Measurements from ENCODE around the gene VRK2. TPM values are rescaled to one million over a fixed set of nuclear protein-coding genes. Genes with fewer than 3 reads are reported as not detected.

The VRK2 gene
- total RNA-seq, 1 experiment from 2014 or later: 42.8 TPM

DNA sequence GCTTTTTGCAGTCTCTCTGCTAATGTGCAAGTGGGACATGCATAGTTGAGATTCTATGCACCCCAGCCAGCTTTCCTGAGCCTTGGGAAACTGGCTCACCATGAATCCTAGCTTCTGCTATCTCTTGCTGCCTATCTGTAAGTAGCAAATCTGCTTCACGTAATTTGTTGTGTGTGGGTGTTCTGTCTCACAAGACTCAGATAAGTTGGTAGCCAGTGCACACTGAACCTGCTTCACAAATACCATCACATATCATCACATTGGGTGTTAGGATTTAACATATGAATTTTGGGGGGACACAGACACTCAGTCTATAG is 13.9 kb upstream of the VRK2 start:
- Histone ChIP-seq H3K79me2 (ENCODE audit: low read depth) (no peaks in the 10 kb centered on the region), H2AFZ (no peak overlapping the region), H3K4me1 (replicated peaks; ENCODE audit: insufficient read depth) (no peaks in the 10 kb centered on the region), H3K36me3 (ENCODE audit: low read depth) (no peaks in the 10 kb centered on the region), H3K4me2 (no peak overlapping the region), H3K9me3 (ENCODE audit: insufficient read depth, low read depth) (0 out of 2 replicates have a peak, but pooled peaks cover 4% of the 10 kb centered on the region), H3K4me3 (no peak overlapping the region), H3K27me3 (ENCODE audit: insufficient read depth, low read depth) (no peaks in the 10 kb centered on the region), H3K27ac (no peak overlapping the region), H3F3A (ENCODE audit: insufficient read depth, low read depth) (no peaks in the 10 kb centered on the region), H4K20me1 (ENCODE audit: insufficient read depth) (no peaks in the 10 kb centered on the region), H3K9me2 (ENCODE audit: insufficient read depth) (no peaks in the 10 kb centered on the region)
- ChIA-PET CTCF (no interaction called here), POLR2A (ENCODE audit: unreplicated experiment) (no interaction called here)
- no peak for DNase-seq
- intact Hi-C loops (cut with micrococcal nuclease; ENCODE audit: unreplicated experiment): no loop called here
- no TSS peak for BruUV-seq (replicated peaks)
- no peak for TF ChIP-seq EZH2 (IDR thresholded peaks at IDR 0.05; ENCODE audit: low read depth)
- TF ChIP-seq, protein P1, sequence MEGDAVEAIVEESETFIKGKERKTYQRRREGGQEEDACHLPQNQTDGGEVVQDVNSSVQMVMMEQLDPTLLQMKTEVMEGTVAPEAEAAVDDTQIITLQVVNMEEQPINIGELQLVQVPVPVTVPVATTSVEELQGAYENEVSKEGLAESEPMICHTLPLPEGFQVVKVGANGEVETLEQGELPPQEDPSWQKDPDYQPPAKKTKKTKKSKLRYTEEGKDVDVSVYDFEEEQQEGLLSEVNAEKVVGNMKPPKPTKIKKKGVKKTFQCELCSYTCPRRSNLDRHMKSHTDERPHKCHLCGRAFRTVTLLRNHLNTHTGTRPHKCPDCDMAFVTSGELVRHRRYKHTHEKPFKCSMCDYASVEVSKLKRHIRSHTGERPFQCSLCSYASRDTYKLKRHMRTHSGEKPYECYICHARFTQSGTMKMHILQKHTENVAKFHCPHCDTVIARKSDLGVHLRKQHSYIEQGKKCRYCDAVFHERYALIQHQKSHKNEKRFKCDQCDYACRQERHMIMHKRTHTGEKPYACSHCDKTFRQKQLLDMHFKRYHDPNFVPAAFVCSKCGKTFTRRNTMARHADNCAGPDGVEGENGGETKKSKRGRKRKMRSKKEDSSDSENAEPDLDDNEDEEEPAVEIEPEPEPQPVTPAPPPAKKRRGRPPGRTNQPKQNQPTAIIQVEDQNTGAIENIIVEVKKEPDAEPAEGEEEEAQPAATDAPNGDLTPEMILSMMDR (conservative IDR thresholded peaks at IDR 0.05): no peak

DNA sequence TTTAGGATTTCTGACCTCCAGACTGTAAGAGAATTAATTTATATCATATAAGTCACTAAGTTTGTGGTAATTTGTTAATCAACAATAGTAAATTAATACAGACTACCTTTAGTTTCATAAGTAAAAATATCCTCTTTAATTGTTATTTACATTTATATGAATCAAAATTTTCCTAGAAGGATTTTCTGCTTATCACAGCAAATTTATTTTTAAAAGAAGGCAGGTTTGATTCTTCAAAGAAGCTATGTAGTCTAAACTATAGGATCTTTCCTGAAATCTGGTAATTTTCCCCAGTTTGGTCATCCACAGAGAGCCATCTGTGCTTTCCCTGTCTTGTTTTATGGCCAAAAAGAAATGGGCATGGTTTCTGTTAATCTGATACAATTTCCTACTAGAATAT is 13.1 kb upstream of the VRK2 start:
- Histone ChIP-seq H3K9me3 (ENCODE audit: insufficient read depth, low read depth) (0 out of 2 replicates have a peak, but pooled peaks cover 4% of the 10 kb centered on the region), H3K36me3 (ENCODE audit: low read depth) (no peaks in the 10 kb centered on the region), H2AFZ (no peak overlapping the region), H3F3A (ENCODE audit: insufficient read depth, low read depth) (no peaks in the 10 kb centered on the region), H3K27ac (no peak overlapping the region), H3K27me3 (ENCODE audit: insufficient read depth, low read depth) (no peaks in the 10 kb centered on the region), H3K4me3 (no peak overlapping the region), H3K4me1 (replicated peaks; ENCODE audit: insufficient read depth) (no peaks in the 10 kb centered on the region), H3K79me2 (ENCODE audit: low read depth) (no peaks in the 10 kb centered on the region), H3K9me2 (ENCODE audit: insufficient read depth) (no peaks in the 10 kb centered on the region), H3K4me2 (no peak overlapping the region), H4K20me1 (ENCODE audit: insufficient read depth) (no peaks in the 10 kb centered on the region)
- POLR2A ChIA-PET (ENCODE audit: unreplicated experiment): no interaction called here
- BruUV-seq (replicated peaks): no TSS peak
- DNase-seq: no peak
- TF ChIP-seq EZH2 (IDR thresholded peaks at IDR 0.05; ENCODE audit: low read depth): no peak
- TF ChIP-seq, protein P1 (conservative IDR thresholded peaks at IDR 0.05): no peak
- CTCF ChIA-PET: no interaction called here
- intact Hi-C loops (cut with micrococcal nuclease; ENCODE audit: unreplicated experiment): no loop called here

DNA sequence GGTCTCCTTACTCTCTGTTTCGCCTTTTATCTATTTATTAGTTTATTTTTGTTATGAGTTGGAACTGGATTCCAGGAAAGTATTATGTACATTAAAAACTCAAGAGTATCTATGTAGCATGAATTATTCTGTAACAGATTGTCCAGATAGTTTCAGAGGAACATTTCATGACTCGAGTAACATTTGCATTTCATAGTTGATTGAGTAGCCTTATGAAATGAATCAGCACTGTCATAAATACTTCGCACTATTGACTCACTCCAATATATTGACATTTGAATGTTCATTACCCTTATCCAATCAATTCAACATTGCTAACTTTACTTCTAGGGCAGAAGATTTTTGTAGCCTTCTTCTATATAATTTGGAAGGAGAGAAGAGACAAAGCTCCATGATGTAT is 11.3 kb upstream of the VRK2 start:
- BruUV-seq (replicated peaks): no TSS peak
- no peaks in the 10 kb centered on the region for H4K20me1 ChIP-seq (ENCODE audit: insufficient read depth)
- POLR2A ChIA-PET (ENCODE audit: unreplicated experiment): no interaction called here
- H3K36me3 ChIP-seq (ENCODE audit: low read depth): no peaks in the 10 kb centered on the region
- no peak overlapping the region for H2AFZ ChIP-seq
- H3K4me2 ChIP-seq: no peak overlapping the region
- no peaks in the 10 kb centered on the region for H3K27me3 ChIP-seq (ENCODE audit: insufficient read depth, low read depth)
- H3K4me3 ChIP-seq: no peak overlapping the region
- no peak for TF ChIP-seq EZH2 (IDR thresholded peaks at IDR 0.05; ENCODE audit: low read depth)
- TF ChIP-seq, protein P1 (conservative IDR thresholded peaks at IDR 0.05): no peak
- H3K79me2 ChIP-seq (ENCODE audit: low read depth): no peaks in the 10 kb centered on the region
- no peaks in the 10 kb centered on the region for H3K4me1 ChIP-seq (replicated peaks; ENCODE audit: insufficient read depth)
- intact Hi-C loops (cut with micrococcal nuclease; ENCODE audit: unreplicated experiment): no loop called here
- no peak for DNase-seq
- H3K9me2 ChIP-seq (ENCODE audit: insufficient read depth): no peaks in the 10 kb centered on the region
- CTCF ChIA-PET: no interaction called here
- H3K27ac ChIP-seq: no peak overlapping the region
- H3K9me3 ChIP-seq (ENCODE audit: insufficient read depth, low read depth): 0 out of 2 replicates have a peak, but pooled peaks cover 4% of the 10 kb centered on the region
- no peaks in the 10 kb centered on the region for H3F3A ChIP-seq (ENCODE audit: insufficient read depth, low read depth)

Data from PC-9 (cell line).